SHP77 treated with DMSO at 0.1 percent for 48 hours (cell line): ENCODE measurements around the gene TAGLN.
"Not testable (repeated sequence)": the region's sequence is repeated elsewhere in the genome, so short reads cannot be mapped to it uniquely, and the experiment has no call there.

Source experiments
- DNase-seq: peaks from one replicate; lab custom pipeline; 2025; lab: John Stamatoyannopoulos, UW

Gene TAGLN

GRCh38 chr11:117195761-117196160, 3.4 kb upstream of the TAGLN start:
- DNase-seq = no peak

DNA sequence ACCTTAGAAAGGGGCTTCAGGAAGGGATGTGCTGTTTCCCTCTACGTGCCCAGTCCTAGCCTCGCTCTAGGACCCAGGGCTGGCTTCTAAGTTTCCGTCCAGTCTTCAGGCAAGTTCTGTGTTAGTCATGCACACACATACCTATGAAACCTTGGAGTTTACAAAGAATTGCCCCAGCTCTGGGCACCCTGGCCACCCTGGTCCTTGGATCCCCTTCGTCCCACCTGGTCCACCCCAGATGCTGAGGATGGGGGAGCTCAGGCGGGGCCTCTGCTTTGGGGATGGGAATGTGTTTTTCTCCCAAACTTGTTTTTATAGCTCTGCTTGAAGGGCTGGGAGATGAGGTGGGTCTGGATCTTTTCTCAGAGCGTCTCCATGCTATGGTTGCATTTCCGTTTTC, 2.2 kb upstream of the TAGLN start:
- no peak for DNase-seq

DNA sequence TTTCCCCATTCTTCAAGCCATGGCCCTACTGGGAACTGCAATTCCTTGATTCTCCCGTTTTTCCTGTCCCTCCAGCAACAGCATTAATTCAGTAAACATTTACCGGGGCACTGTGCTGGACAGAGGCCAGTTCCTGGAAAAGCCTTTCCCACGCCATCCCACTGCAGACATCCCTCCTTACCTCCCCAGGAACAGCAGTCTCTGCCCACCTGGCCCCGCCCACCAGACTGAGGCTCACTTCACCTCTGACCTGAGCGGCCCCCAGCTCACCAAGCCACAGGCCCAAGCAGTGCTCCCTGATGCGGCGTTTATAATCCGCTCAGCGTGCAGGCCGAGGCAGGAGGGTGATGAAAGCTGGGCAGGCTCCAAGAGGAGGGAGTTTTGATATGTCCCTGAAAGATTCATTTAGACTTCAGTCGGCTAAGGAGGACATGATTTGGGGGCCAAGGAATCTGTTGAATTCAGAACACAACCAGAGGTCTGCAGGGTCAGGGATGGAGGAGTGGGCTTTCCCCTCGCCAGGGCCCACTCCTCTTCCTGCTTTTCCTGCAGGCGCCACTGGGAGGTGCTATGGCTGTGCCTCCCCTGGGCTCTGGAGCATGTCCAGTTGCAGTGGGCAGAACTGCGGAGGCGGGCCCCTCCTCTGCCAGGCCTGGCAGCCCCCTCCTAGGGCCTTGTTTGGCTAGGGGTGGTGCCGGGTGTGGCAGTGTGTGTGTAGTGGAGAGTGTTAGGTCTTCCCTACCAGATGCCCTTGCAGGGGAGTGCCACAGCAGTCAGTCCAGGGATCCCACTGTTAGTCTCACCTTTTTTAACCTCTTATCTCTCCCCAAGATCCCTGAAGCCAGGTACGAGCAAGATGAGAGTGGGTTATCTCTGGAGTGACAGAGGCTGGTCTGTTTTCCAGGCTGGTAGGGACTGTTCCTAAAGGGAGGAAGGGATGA, 1.4 kb upstream of the TAGLN start:
- DNase-seq = no peak

- DNase-seq = no peak
These were observed 557 bp upstream of the TAGLN start for GRCh38 chr11:117198613-117199012.

DNA sequence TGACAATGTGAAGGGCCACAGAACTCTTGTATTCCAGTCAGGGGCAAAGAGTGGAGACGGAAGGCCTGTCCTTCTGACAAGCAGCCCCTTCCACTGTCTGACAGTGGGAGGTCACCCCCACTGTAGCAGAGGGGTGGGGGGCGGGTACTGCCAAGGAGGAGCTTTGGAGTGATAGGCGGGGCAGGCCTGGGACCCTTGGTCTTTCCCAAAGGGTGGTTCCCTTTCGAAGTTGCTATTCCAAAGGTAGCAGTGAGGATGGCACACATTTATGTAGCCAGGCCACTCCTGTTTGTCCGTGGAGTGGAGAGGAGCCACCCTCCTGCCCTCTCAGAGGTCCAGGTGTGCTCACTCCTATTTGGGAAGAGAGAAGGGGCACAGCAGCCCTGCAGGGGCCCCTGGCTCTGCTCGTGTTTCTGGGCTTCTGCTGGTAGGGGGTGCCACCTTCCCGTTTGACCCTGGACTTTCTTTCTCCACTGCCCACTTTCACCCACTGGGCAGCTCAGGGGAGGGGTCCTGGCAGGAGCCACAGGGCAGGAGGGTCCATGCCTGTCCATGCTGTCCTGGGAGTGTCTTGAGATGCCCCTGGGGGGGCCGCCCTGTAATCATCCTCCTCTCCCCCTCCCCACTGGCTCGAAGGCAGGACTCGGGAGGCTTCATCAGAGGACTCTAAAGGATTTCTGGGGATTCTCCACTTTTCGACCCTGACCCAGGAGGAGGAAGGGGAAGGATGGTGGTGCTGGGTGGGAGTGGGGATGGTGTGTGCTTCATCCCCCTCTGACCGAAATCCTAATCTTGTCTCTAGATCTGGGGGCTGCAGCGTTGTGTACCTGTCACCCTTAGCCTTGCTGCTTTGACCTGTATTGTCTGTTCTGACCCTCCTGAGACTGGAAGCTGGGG, 994 bp downstream of the TAGLN start:
- no peak for DNase-seq

DNA sequence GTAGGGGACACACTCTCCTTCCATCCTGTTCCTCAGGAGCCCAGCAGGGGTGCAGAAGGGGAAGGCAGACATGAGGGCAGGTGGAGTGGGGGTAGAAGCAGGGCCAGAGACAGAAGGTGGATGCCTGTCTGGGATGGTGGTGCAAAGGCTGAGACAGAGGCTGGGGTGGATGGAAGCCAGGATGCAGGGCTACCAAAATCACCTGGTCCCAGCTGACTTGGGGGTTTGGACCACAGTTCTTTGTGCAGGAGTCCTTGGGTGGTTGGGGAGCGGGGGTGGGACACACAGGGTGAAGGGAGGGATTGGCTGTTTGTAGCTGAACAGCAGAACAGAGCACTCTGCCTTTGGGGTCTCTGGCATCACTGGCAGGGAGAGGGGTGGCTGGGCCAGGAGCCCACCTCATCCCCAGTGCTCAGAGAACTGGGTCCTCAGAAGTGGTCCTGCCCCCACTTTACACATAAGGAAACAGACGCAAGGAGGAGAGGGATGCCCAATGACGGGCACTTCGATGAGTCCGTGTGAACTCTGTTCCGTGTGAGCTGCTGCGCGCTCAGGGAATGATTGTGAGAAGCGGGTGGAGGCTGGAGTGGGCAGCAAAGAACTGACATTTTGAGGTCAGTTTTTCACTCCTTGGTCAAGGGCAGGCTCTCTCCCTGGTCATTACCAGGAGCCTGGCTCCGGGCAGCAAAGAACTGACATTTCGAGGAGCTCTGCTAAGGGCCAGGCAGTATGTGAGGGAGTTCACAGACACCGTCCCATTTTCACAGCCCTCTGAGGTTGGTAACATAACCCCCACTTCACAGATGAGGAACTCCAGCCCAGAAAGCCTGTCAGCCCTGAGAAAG, 1.9 kb downstream of the TAGLN start:
- no peak for DNase-seq

- DNase-seq = no peak
These were observed 2.6 kb downstream of the TAGLN start for GRCh38 chr11:117201658-117202305.

DNA sequence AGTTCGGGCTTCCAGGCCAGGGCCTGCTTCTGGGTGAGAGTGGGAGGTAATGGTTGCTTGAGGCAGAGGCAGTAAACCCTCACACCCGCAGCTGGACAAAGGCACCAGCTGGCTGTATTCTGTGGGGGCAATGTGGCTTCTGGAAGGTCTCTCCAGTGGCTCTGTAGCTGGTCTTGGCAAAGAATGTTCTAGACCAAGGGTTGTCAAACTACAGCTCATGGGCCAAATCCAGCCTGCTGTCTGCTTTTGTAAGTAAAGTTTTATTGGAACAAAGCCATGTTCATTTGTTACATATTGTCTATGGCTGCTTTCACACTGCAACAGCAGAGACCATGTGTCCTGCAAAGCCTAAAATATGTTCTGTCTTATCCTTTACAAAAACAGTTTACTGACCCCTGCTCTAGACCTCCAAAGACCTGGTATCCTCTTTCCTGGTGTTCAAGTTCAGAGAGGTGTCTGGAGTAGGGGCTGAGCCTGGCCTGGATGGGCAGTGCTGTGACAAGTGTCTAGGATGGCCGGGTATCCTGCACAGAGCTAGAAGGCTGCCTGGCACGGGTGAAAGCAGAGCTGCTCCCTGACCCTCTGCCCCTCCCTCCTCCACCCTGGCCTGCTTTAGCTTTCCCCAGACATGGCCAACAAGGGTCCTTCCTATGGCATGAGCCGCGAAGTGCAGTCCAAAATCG, 3.4 kb downstream of the TAGLN start:
- DNase-seq = no peak

DNA sequence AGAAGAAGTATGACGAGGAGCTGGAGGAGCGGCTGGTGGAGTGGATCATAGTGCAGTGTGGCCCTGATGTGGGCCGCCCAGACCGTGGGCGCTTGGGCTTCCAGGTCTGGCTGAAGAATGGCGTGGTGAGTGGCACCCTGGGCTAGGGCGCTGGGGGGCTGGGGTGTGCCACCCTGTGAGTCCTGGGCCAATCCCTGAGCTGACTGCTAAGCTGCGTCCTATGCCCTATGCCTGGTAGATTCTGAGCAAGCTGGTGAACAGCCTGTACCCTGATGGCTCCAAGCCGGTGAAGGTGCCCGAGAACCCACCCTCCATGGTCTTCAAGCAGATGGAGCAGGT, 3.9 kb downstream of the TAGLN start:
- no peak for DNase-seq

- DNase-seq = no peak
These were observed 5.3 kb downstream of the TAGLN start for GRCh38 chr11:117204283-117205080.

- no peak for DNase-seq
These were observed 6.1 kb downstream of the TAGLN start for GRCh38 chr11:117205211-117205818.

- DNase-seq = not testable (repeated sequence)
These were observed 6.9 kb downstream of the TAGLN start for GRCh38 chr11:117206111-117206510.

DNA sequence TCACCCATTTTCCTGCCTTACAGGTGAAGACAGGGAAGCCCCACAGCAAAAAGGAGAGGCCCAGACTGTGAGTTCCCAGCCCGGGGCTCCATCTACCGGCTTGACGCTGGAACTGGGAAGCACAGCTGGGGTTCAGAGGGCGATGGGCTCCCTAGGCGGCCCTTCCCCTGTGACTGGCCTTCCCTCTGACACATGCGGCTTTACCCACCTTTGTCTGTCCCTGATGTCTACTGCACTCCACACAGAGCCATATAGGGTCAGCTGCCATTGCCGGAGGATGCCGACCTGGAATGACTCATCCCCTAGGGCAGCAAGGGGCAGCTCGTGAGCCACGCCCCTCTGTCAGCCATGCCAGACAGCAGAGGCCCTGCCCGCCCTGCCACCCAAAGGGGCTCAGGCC, 7.7 kb downstream of the TAGLN start:
- not testable (repeated sequence) for DNase-seq

GRCh38 chr11:117207481-117207880, 8.3 kb downstream of the TAGLN start:
- DNase-seq = not testable (repeated sequence)

DNA sequence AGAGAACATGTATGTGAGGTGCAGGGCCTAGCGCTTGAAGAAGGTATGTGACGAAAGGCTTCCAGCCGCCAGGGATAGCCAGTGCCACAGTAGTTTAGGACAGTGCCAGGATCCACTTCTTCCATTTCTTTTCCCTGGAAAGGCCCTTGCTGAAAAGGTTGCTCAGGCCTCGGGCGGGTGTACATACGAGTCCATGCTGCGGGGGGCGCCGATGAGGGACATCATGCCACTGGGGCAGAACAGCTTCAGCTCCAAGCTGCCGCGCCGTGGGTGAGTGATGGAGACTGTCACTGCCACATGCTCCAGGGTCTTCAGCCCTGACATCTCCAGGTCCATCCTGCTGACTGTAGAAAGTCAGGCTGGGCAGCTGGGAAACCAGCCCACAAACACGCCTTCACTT, 9.5 kb downstream of the TAGLN start:
- DNase-seq = not testable (repeated sequence)

DNA sequence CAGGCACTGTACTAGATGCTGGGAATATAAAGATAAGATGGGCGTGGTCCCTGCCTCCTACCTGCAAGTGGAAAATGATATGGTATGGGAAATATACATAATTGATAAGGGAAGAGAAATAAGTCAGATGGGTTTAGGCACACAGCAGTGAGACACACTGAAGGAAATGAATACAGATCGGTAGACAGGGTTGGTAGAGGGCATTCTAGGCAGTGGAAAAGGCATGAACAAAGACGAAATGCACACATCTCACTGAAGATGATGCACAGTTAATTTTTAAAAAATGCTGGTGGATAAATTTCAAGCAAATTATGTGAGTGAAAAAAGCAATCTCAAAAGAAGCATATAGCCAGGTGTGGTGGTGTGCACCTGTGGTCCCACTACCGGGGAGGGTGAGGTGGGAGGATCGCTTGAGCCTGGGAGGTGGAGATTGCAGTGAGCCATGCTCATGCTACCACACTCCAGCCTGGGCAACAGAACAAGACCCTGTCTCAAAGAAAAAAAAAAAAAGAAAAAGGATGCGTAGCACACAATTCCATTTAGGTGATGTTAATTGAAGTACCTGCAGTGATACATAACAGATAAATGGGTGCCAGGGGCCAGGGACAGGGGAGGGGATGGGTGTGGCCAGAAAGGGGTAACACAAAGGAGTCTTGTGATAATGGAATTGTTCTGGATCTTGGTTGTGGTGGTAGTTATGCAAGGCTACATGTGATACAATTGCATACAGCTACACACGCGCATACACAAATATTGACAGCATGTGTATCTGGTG, 10.4 kb downstream of the TAGLN start:
- DNase-seq = not testable (repeated sequence)

GRCh38 chr11:117210620-117211019, 11.4 kb downstream of the TAGLN start:
- no peak for DNase-seq

DNA sequence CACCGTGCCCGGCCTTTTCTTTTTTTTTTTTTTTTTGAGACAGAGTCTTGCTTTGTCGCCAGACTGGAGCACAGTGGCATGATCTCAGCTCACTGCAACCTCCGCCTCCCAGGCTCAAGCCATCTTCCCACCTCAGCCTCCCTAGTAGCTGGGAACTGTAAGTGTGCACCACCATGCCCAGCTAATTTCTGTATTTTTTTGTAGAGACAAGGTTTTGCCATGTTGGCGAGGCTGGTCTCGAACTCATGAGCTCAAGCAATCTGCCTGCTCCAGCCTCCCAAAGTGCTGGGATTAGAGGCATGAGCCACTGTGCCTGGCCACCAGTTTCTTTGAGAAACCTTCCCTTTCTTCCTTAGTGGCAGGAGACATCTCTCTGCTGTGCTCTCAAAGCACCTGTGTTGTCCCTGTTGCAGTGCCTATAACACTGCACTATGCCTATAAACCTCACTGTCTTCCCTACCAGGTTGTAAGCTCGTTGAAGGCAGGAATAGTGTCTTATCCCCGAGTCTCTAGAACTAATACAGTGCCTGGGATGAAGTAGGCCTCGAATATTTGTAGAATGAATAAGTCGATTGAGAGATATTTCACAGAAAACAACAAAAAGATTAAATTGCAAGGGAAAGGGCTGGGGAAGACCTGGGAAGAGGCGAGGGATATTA, 13.7 kb downstream of the TAGLN start:
- DNase-seq = no peak
